Trophoblast cell (in vitro differentiated cells and primary cell): ENCODE data around the gene GJA4.

ENCODE experiments used
- DNase-seq, 2 donors: peaks; one replicate each; pipeline ENCODE4 v3.0.0-alpha.2; 2016
- H2AFZ ChIP-seq: 2 replicates; pipeline ENCODE4 v1.6.1; 2013; ENCODE audit warnings: low read length, moderate library complexity, mild to moderate bottlenecking; ENCODE audit not compliant: insufficient read depth, poor library complexity
- H2AK5ac ChIP-seq: 2 replicates; pipeline ENCODE4 v1.6.1; 2013; ENCODE audit warnings: mild to moderate bottlenecking, low read length
- H2BK120ac ChIP-seq: 2 replicates; pipeline ENCODE4 v1.6.1; 2013; ENCODE audit warnings: low read length, mild to moderate bottlenecking, moderate library complexity; ENCODE audit not compliant: insufficient read depth, poor library complexity
- H2BK12ac ChIP-seq: 2 replicates; pipeline ENCODE4 v1.6.1; 2013; ENCODE audit warnings: mild to moderate bottlenecking, low read length, moderate library complexity
- H2BK5ac ChIP-seq: 2 replicates; pipeline ENCODE4 v1.6.1; 2013; ENCODE audit warnings: low read length, low read depth, moderate library complexity, mild to moderate bottlenecking; ENCODE audit not compliant: poor library complexity
- H3K14ac ChIP-seq: 2 replicates; pipeline ENCODE4 v1.6.1; 2013; ENCODE audit warnings: mild to moderate bottlenecking, low read length
- H3K18ac ChIP-seq: 2 replicates; pipeline ENCODE4 v1.6.1; 2013; ENCODE audit warnings: mild to moderate bottlenecking, low read length
- H3K23ac ChIP-seq: 2 replicates; pipeline ENCODE4 v1.6.1; 2013; ENCODE audit warnings: low read length
- H3K27ac ChIP-seq: 2 replicates; pipeline ENCODE4 v1.5.1; 2013; ENCODE audit warnings: low read depth, mild to moderate bottlenecking, inconsistent platforms, low read length, moderate library complexity
- H3K27me3 ChIP-seq: 2 replicates; pipeline ENCODE4 v1.6.1; 2013; ENCODE audit warnings: inconsistent platforms, mild to moderate bottlenecking, low read length, moderate library complexity; ENCODE audit not compliant: insufficient read depth
- H3K36me3 ChIP-seq, 2 experiments: 1 replicate in 1 of 2; 2 replicates in 1 of 2; pipeline ENCODE4 v1.6.1; 2013; ENCODE audit warnings: low read length in 2 of 2, mild to moderate bottlenecking in 2 of 2, moderate library complexity in 1 of 2; ENCODE audit not compliant: insufficient read depth in 2 of 2, control insufficient read depth in 1 of 2
- H3K4ac ChIP-seq: 2 replicates; pipeline ENCODE4 v1.6.1; 2013; ENCODE audit warnings: low read depth, mild to moderate bottlenecking, low read length, moderate library complexity
- H3K4me1 ChIP-seq, 2 experiments: 1 replicate in 1 of 2; 2 replicates in 1 of 2; pipeline ENCODE4 v1.6.1; 2013; ENCODE audit warnings: low read length in 2 of 2, mild to moderate bottlenecking in 2 of 2, moderate library complexity in 1 of 2; ENCODE audit not compliant: insufficient read depth in 2 of 2, control insufficient read depth in 1 of 2
- H3K4me2 ChIP-seq: 2 replicates; pipeline ENCODE4 v1.6.1; 2013; ENCODE audit warnings: inconsistent platforms, mild to moderate bottlenecking, low read length, moderate library complexity
- H3K4me3 ChIP-seq: 2 replicates; pipeline ENCODE4 v1.5.1; 2013; ENCODE audit warnings: mild to moderate bottlenecking, low read depth, low read length, inconsistent platforms
- H3K79me1 ChIP-seq: one replicate; pipeline ENCODE4 v1.6.1; 2013; ENCODE audit warnings: low read length
- H3K79me2 ChIP-seq: 2 replicates; pipeline ENCODE4 v1.6.1; 2013; ENCODE audit warnings: low read length, mild to moderate bottlenecking; ENCODE audit not compliant: control insufficient read depth, insufficient read depth, poor library complexity
- H3K9ac ChIP-seq: 2 replicates; pipeline ENCODE4 v1.6.1; 2013; ENCODE audit warnings: mild to moderate bottlenecking, low read length
- H3K9me3 ChIP-seq: 2 replicates; pipeline ENCODE4 v1.6.1; 2013; ENCODE audit warnings: low read depth, mild to moderate bottlenecking, control low read depth, inconsistent platforms, low read length; ENCODE audit not compliant: insufficient read depth
- H4K12ac ChIP-seq: 2 replicates; pipeline ENCODE4 v1.6.1; 2013; ENCODE audit warnings: low read depth, mild to moderate bottlenecking, low read length, moderate library complexity
- H4K8ac ChIP-seq: 2 replicates; pipeline ENCODE4 v1.6.1; 2013; ENCODE audit warnings: low read depth, mild to moderate bottlenecking, low read length, moderate library complexity
- H4K91ac ChIP-seq: one replicate; pipeline ENCODE4 v1.6.1; 2013; ENCODE audit warnings: low read depth, mild to moderate bottlenecking, low read length, moderate library complexity
- WGBS: extraction: QIAGEN DNeasy Blood & Tissue Kit; methylation state at CpG from one replicate; pipeline ENCODE4 v1.1.7; 2013; ENCODE audit warnings: missing lambda C conversion rate; ENCODE audit not compliant: insufficient read length, insufficient coverage; ENCODE audit errors: extremely low coverage; 5-methylcytosine and 5-hydroxymethylcytosine counted together

Gene GJA4

DNA sequence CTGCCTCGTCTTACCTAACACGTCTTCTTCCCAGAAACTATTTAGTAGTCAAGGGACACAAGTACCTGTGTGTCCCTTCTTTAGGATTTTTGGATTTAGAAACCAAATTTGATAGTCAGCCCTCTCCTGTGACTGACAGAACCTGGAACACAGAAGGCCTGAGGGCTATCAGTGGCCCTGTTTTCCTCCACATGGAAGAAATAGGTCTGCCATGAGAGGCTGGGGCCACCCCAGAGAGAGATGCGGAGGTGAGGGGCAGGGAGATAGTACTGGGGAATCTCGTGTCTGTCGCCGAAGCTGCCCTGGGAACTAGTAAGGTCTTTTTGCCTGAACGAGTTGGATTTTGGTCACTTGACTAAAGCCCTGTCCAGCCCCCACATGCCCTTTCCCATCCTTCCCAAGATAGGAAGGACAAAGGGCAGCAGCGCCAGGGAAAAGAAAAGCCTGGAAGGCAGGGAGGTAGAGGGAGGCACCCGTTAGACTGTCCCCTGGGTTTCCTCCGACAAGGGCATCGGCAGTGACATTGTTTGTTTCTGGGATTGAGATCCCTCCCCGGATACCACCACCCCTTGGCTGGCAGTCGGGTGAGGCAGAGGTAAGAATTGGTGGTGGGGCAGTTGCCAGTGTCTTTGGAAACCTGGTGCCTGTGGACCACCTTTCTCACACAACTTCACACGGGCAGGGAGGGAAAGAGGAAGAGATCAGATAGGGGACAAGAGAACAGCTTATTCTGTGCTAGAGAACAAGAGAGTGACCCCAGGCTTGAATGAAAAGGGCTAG, 46.9 kb downstream of the GJA4 start:
- H4K8ac ChIP-seq: no peak overlapping the region
- H3K36me3 ChIP-seq: no peaks in the 10 kb centered on the region
- H3K23ac ChIP-seq: no peak overlapping the region
- H3K9me3 ChIP-seq: no peaks in the 10 kb centered on the region
- H3K79me1 ChIP-seq: peaks cover 3% of the 10 kb centered on the region
- H3K4me2 ChIP-seq: no peak overlapping the region
- no CpG with 5 or more reads among the region's 14 CpGs for WGBS
- H2BK120ac ChIP-seq: no peak overlapping the region
- H3K18ac ChIP-seq: no peak overlapping the region
- no peak overlapping the region for H3K27ac ChIP-seq
- H2AFZ ChIP-seq: no peak overlapping the region
- no peak overlapping the region for H3K4ac ChIP-seq
- H3K4me3 ChIP-seq: no peak overlapping the region
- H4K12ac ChIP-seq: no peak overlapping the region
- no peak overlapping the region for H2AK5ac ChIP-seq
- no peak overlapping the region for H3K9ac ChIP-seq
- no peak overlapping the region for H2BK5ac ChIP-seq
- no peak overlapping the region for H4K91ac ChIP-seq
- no peaks in the 10 kb centered on the region for H3K27me3 ChIP-seq
- H3K14ac ChIP-seq: no peak overlapping the region
- no peaks in the 10 kb centered on the region for H3K79me2 ChIP-seq
- no peak overlapping the region for H2BK12ac ChIP-seq
- no peak for DNase-seq
- peaks cover 17 to 25% of the 10 kb centered on the region in 2 experiments for H3K4me1 ChIP-seq

DNA sequence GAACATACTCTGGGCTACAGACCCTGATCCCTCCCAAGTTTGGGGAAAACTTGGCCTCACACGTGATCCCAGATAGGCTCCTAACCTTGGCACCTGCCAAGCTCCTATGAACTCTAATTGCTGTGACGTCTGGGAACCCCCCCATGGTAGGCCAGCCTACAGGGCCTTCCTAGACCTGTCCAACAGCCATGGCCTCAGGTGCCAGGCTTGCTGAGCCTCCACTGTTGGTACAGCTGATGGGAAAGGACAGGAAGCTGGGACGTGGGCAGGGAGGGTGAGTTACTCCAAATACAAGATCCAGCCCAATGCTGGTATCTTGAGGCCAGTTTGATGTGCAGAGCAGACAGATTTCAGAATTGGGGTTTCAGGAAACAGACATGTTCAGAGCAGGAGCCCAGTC, 47.6 kb downstream of the GJA4 start:
- Histone ChIP-seq H3K79me1 (peaks cover 3% of the 10 kb centered on the region), H2AK5ac (no peak overlapping the region), H2BK120ac (no peak overlapping the region), H3K27ac (no peak overlapping the region), H4K12ac (no peak overlapping the region), H3K23ac (no peak overlapping the region), H3K18ac (no peak overlapping the region), H2BK12ac (no peak overlapping the region), H3K4ac (no peak overlapping the region), H3K14ac (no peak overlapping the region), H2AFZ (no peak overlapping the region), H4K91ac (no peak overlapping the region), H3K9ac (no peak overlapping the region), H2BK5ac (no peak overlapping the region), H3K9me3 (no peaks in the 10 kb centered on the region), H3K27me3 (no peaks in the 10 kb centered on the region), H3K4me2 (no peak overlapping the region), H3K36me3 (no peaks in the 10 kb centered on the region), H3K4me3 (no peak overlapping the region), H3K4me1 (peaks cover 21 to 31% of the 10 kb centered on the region in 2 experiments), H4K8ac (no peak overlapping the region), H3K79me2 (no peaks in the 10 kb centered on the region)
- no peak for DNase-seq
- WGBS: no CpG with 5 or more reads among the region's 3 CpGs

DNA sequence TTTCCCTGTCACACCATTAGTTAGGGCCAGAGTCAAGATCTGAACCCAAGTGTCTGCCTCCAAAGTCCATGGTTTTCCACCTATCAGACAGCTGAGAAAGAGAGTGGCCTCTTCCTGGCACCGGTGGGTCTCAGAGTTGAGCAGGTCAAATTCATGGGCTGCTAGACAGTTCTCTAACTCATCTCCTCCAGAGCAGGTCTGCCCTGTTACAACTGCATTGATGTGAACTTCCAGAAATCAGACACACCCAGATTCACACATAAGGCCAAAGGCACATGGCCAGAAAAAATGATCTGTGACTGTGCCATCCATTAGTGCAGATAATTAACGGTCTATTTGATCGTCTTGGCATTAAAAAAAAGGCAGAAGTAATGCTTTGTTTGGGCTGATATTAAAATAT, 49.3 kb downstream of the GJA4 start:
- H2BK5ac ChIP-seq: no peak overlapping the region
- no peak overlapping the region for H4K8ac ChIP-seq
- no peaks in the 10 kb centered on the region for H3K79me1 ChIP-seq
- H3K36me3 ChIP-seq: no peaks in the 10 kb centered on the region
- no peak overlapping the region for H3K4me2 ChIP-seq
- WGBS: no CpG with 5 or more reads among the region's 3 CpGs
- H2BK120ac ChIP-seq: no peak overlapping the region
- H3K14ac ChIP-seq: no peak overlapping the region
- no peak overlapping the region for H3K4ac ChIP-seq
- H3K4me1 ChIP-seq: peaks cover 16 to 28% of the 10 kb centered on the region in 2 experiments
- H3K9me3 ChIP-seq: no peaks in the 10 kb centered on the region
- H4K12ac ChIP-seq: no peak overlapping the region
- no peak overlapping the region for H2AK5ac ChIP-seq
- DNase-seq: no peak
- H3K18ac ChIP-seq: no peak overlapping the region
- H3K4me3 ChIP-seq: no peak overlapping the region
- H4K91ac ChIP-seq: no peak overlapping the region
- no peaks in the 10 kb centered on the region for H3K79me2 ChIP-seq
- H3K23ac ChIP-seq: no peak overlapping the region
- H2AFZ ChIP-seq: no peak overlapping the region
- H3K27me3 ChIP-seq: no peaks in the 10 kb centered on the region
- no peak overlapping the region for H2BK12ac ChIP-seq
- no peak overlapping the region for H3K9ac ChIP-seq
- no peak overlapping the region for H3K27ac ChIP-seq

DNA sequence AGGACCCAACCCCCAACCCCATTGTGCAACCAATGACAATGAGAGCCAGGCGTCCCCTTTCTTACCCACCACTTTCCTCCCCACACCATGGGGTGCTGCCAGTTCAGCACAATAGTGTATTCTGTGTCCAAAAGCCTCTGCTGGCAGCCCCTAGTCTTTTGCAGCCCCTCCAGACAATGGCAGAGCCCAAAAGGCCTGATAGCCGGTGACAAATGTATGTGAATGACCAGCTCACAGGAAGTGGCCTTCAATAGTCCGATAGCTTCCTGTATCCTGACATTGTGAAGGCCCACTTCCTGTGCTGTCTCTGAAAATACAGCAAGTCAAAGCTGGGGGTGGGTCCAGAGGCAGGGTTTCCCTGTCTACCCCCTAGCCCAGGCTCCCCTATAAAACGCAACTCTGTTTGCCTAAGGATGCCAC, 50.2 kb downstream of the GJA4 start:
- no peak for DNase-seq
- H2BK12ac ChIP-seq: no peak overlapping the region
- H3K36me3 ChIP-seq: no peaks in the 10 kb centered on the region
- H3K79me2 ChIP-seq: no peaks in the 10 kb centered on the region
- no peak overlapping the region for H3K23ac ChIP-seq
- H3K79me1 ChIP-seq: no peaks in the 10 kb centered on the region
- H4K91ac ChIP-seq: no peak overlapping the region
- H3K9me3 ChIP-seq: no peaks in the 10 kb centered on the region
- H3K4me3 ChIP-seq: no peak overlapping the region
- no peak overlapping the region for H3K4ac ChIP-seq
- WGBS: no CpG with 5 or more reads among the region's 4 CpGs
- peaks cover 16 to 28% of the 10 kb centered on the region in 2 experiments for H3K4me1 ChIP-seq
- H2BK120ac ChIP-seq: no peak overlapping the region
- H2AK5ac ChIP-seq: no peak overlapping the region
- no peak overlapping the region for H3K9ac ChIP-seq
- H3K14ac ChIP-seq: no peak overlapping the region
- H3K27me3 ChIP-seq: no peaks in the 10 kb centered on the region
- H2BK5ac ChIP-seq: no peak overlapping the region
- no peak overlapping the region for H4K12ac ChIP-seq
- no peak overlapping the region for H3K27ac ChIP-seq
- H3K4me2 ChIP-seq: no peak overlapping the region
- H4K8ac ChIP-seq: no peak overlapping the region
- no peak overlapping the region for H3K18ac ChIP-seq
- no peak overlapping the region for H2AFZ ChIP-seq
